ENCODE data around the gene UNC93A.
"Not testable (repeated sequence)": the region's sequence is repeated elsewhere in the genome, so short reads cannot be mapped to it uniquely, and the experiment has no call there.

UNC93A gene

GRCh38 chr6:167345960-167346359 is 54.8 kb downstream of the UNC93A start:
- DNase-seq = no peak

DNA sequence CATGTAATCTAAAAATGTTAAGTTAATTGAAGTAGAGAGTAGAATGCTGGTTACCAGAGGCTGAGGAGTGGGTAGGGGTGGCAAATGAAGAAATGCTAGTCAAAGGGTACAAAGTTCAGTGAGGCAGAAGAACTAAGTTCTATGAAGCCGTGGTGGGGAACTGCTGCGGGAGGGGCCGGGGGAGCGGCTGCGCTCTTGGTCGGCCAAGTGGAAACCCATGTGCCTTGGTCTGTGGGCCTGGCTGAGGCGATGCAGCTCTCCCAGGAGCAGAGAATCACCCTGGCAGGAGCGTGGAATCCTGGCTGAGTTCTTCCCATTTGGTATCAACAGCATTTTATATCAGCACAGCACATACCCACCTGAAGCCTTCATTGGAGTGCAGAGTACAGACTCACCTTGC is 56.1 kb downstream of the UNC93A start:
- DNase-seq = no peak

GRCh38 chr6:167349631-167350274 is 58.6 kb downstream of the UNC93A start:
- no peak for DNase-seq

DNA sequence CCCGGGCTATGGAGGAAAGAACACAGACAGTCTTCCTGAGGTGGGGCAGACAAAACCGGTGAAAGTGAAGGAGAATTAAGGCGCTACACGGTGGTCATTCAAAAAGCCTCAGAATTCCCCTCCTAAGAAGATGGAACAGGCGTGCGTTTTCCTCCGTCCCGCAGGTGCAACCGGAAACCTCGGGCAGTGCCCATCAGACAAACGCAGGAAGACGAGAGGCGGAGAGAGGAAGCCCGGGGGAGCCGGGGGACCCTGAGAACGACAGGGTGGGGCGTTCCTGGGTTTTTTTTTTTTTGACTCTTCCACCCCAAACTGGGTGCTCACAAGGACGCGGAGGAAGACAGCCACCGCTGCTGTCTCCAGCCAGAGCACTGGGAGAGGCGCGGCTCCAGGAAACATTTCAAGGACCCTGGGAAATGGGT is 59.2 kb downstream of the UNC93A start:
- DNase-seq = no peak

DNA sequence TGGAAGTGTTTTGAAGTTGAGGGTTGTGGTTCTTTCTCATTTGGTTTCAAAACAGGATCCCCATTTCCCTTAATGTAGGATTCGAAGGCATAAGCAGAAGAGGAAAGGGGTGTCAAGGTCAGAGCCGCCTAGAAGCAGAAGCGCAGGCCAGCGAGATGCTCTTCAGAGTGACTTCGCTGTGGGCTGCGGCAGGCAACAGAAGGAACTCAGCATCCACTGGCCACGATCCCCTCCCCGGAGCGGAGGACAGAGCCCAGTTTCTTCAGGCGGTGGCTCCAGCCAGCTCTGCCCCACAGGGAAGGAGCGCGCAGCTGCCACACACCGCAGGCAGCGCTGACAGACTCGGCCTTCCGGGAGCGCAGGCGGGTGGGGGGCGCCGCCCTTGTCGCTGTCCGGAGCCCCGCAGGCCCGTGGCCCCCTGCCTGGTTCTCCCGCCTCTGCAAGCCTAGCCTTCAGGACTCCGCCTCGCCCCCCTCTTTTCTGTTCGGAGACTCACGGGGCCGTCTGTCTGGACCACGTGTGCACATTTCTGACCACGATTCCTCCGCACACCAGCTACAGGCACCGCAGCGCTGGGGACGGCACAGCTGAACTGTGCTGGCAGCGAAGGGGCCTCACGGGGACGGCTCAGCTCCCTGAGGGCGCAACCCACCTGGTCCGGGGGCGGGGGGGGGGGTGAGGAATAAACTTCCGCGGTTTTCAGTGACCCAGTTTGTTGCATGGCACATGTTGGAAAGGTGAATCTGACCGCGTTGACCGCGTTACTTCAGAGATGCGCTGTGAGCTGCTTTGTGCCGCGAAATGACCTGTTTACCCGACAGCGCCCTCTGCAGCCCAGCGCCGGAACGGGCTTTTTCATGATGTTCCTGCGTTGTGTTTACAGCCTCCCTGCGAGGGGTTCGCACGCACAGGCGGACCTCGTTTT is 59.9 kb downstream of the UNC93A start:
- DNase-seq = peak; percentile 81

GRCh38 chr6:167351656-167352345 is 60.7 kb downstream of the UNC93A start:
- no peak for DNase-seq

DNA sequence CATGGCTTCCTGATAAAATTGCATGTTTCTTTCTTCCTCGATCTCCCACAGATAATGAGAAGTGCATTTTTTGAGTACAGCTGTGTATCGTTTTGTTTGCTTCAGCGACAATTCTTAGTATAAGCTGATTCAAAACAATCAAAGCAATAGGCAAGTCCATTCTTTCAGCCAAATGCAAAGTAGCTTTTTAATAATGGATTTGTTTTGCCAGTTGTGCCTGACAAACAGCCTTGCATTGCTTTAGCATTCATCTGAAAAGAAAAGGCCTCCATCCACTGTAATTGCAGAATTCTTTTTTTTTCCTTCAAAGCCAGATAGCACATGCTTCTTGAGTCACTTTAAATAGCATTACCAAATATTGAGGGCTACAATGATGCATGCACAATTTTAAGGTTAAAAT is 65.8 kb downstream of the UNC93A start:
- DNase-seq = no peak

DNA sequence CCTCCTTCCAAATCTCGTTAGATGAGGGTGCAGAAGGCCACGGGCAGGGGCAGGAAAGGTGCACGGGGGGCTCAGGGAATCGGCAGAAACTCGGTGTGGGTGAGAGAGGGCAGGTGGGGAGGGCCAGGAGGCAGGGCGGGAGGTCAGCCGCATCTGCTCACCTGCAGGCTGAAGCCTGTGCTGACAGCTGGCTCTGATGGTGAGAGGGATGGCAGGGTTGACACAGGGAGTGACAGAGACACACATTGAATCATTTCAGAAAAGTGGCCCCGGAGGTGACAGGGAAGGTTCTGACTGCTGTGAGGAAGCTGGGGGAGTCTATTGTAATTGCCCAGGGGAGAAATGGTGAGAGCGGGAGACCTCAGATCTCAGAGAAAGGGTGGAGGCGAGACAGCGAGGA is 67.3 kb downstream of the UNC93A start:
- DNase-seq = not testable (repeated sequence)

GRCh38 chr6:167361170-167361569 is 70.1 kb downstream of the UNC93A start:
- not testable (repeated sequence) for DNase-seq
